ENCODE results near the gene CRY2.

CRY2 gene

DNA sequence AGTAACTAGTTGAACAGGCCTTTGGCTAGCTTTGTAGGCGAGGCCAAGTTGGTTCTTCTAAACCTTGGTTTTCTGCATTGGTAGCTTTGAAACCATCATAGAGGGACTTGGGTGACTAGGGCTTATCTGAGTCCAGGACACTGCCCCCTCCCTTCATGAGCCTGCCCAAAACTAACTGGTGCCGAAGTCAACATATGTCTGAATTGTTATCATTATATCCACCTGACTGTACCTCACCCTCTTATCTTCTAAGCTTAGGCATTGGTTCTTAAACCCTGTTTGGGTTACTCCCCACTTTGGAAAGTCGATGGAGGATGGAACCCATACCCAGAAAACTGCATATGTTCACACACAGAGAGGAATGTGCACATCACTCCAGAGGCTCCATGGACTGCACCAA lies 30.6 kb downstream of the CRY2 start:
- DNase-seq (ENCODE audit: low read depth in 2 of 2): no peak

DNA sequence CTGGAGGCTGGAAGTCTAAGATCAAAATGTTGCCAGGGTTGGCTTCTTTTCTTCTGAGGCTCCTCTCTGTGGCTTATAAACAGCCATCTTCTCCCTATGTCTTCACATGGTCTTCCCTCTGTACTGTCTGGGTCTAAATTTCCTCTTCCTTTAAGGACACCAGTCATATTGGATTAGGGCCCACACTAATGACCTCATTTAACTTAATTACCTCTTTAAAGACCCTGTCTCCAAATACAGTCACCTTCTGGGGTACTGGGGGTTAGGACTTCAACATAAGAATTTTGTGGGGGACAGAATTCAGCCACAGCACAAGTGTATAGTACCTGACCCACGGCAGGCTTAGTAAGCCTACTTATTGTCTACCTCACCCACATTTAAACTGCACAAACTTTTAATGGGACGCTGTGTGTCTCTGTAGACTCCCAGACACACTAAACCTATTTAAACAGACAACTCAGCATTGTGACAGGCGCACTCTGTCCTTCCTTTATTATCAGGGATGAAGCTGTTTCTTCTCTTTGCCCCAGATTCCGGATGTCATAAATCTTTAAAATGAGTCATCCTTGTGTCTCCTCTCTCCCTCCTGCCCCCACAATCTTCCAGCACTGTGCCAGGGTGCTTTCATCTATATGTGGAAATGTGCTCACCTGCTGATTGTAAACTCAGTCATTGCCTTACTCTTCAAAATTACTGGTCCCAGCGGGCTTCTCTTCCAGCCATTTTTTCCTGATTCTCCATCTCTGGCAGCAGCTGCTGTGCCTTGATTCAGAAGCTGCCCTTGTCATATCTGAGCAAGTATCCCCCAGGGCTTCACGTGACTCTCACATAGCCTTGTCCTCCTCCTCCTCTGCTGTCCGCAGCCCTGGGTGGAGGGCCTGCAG lies 32.8 kb downstream of the CRY2 start:
- no peak for DNase-seq (ENCODE audit: low read depth in 2 of 2)

DNA sequence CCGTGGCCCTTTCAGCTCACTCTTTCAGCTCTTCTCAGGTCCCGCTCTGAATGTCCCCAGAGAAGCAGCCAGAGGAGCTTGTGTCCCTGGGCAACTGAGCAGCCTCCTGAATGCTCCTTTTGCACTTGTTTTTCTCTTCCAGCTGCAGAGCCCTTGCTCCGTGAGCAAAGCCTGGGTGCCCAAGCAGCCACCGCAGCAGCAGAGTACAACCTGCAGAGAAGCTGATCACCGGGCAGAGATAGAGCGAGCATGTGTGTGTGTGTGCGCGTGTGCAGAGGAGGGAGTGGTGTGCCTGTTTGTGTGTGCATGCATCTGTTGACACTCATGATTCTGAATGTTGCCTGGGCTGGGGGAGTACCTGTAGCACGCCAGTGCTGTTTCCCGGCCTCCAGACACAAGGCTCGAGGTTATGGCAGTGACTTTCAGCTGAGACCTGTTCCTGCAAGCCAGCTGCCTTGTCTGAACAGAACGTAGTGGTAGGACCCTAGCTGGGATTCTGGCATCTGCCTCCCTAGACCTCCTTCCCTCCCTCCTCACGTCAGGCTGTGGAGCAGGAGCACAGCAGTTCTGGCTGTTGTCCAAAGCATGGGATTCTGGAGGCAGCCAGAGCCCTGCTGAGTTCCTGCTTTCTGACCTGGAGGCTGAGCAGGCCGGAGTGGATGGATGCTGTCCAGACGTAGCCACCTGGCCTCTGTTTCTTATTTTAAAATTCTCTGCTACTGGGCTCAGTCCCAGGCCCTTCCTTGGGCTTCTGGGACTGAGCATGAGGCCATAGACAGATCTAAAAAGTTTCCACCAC lies 33.7 kb downstream of the CRY2 start:
- no peak for DNase-seq (ENCODE audit: low read depth in 2 of 2)

DNA sequence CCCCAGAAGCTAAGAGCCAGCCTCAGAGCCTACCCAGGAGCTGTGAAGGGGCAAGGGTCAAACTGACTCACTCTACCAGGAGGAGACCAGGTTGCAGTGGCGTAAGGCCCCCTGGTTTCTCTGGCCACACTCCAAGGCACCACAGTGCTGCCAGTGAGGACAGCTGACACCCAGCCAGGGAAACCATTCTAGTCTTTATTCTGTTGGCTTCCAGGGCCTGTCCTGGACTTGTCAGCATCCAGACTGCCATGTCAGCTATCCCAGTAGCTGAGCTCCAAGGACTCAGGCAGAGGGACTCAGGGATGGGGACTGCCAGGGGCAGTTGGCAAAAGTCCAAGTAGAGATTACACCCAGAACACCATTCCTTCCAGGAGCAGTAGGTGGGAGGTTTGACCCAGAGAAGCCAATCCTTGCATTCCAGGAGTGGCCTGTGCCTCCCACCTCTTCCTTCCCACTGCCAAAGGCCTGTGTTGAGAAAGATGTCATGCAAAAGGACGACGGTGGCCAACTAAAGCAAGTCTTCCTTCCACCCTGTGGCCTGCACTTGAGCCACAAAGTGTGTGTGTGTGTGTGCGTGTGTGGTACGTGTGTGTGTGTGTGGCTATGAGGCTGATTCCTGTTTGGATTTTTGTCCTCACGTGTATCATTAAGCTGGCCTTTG lies 34.6 kb downstream of the CRY2 start:
- no peak for DNase-seq (ENCODE audit: low read depth in 2 of 2)

DNA sequence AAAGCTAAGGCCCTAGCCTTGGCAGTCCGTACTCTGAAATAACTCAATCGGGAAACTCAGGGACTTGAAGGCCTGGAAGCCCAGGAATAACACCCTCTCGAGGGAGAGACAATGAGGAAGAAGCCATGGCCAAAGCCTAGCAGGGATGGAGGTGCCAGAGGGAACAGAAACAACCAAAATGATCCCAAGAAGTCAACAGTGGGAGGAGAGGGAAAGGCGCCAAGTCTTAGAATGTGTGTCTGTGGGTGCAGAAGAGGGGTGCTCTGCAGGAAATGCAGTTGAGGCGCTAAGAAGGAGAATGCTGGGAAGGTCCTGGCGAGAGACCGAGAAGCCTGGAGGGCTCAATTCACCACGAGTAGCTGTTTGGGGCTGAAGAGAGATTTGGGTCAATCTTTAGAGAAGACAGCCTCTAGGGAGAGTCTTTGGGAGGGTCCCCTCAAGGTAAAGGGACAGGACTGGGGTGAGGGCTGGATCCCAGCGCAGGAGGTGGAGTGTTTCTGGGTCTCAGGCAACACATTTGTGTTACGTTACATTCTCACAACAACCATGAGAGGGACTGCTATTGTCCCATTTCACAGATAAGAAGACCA lies 37.4 kb downstream of the CRY2 start:
- DNase-seq (ENCODE audit: low read depth in 2 of 2): no peak

DNA sequence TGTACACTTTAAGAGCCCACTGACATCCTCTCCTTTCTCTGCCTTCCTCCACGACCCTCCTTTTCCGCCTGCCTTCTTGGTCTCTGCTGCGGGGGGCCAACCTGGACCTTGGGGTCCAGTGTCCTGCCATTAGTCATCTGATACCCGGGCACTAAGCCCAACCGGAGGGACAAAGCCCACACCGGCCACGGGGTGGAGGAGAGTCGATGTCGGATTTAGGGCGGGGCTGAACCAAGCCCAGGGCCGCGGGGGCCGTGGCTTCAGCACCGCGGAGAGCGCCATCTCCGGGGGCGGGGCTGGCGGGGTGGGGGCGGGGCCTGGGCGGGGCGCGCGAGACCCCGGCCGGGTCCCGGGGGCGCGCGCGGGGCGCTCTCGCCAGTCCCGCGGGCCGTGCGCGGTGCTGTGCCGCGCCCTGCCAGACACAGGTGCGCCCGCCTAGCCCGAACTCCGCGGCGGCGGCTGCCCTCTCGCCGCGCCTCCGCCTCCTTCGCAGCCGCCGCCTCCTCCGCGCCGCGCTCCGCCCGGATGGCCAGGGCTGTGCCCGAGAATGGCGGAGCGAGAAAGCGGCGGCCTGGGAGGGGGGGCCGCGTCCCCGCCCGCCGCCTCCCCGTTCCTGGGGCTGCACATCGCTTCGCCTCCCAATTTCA lies 38.1 kb downstream of the CRY2 start, which contains the start of gene MAPK8IP1:
TSS of gene MAPK8IP1 (plus strand) at position 378 of the 647 bp plus-strand sequence. CDS start at position 548, 170 bp downstream.
- peak in 1 of 2 donors; percentile 22 for DNase-seq (ENCODE audit: low read depth in 2 of 2)

DNA sequence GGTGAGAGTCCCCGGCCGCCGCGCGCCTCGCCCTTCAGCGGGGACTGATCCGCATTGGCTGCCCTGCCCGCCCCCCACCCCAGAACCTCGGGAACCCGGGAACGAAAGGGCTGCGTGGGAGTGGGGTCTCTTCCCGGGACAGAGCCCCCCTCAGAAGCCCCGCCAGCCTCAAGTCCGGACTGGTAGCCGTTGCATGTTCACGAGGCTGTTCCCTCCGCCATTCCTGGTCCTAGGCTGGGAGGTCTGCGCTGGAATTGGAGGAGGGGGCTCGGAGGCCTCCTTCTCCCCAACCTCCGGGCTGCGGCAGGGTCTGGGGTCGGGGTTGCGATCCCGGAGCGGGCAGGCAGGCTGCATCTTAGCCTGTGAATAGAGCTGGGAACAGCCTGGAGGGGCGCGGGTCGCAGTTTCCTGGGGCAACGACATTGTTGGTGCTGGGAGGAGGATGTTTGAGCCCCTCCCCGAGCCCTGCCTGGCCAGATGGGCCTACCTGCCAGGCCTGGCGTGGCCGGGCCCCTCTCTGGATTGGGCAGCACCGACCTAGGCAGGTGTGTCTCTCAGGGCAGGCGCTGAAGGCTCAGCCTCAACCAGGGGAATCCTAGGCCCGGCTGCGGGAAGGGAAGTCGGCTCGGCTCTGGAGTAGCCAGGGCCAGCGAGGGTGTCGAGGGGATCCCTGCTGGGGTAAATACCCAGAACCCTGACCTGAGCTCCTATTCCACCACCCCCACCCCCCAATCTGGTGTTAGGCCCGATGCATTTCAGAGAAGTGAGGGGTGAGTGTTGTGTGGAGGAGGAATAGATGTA lies 38.8 kb downstream of the CRY2 start:
- DNase-seq (ENCODE audit: low read depth in 2 of 2): no peak

DNA sequence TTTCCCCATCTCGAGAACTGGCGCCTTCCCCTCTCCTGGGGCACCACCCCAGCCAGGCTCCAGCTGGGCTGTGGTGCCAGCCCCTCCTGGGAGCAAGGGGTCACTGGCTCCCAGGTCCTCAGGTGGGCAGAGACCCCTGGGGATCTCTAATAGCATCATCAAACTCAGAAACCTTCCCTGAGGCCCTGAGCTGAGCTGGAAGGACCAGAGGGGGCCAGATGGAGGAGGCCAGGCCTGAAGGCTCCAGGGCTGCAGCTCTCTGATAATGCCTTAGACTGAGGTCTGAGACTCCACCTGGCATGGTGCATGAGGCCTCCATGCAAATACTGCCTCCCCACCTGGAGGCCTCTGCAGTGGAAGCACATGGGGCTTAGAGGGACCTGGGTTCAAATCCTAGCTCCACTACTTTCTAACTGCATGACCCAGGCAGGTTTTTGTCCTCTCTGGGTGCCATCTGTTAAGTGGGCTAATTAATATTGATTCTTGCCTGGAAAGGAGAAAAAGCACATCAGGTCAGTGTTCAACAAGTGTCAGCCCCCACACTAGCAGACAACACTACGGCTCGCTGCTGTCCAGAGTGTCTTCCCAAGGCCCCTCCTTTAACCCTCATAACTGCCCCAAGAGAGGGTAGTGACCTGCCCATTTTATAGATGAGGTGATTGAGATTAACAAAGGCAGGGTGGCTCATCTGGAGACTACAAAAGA lies 39.7 kb downstream of the CRY2 start:
- DNase-seq (ENCODE audit: low read depth in 2 of 2): no peak

DNA sequence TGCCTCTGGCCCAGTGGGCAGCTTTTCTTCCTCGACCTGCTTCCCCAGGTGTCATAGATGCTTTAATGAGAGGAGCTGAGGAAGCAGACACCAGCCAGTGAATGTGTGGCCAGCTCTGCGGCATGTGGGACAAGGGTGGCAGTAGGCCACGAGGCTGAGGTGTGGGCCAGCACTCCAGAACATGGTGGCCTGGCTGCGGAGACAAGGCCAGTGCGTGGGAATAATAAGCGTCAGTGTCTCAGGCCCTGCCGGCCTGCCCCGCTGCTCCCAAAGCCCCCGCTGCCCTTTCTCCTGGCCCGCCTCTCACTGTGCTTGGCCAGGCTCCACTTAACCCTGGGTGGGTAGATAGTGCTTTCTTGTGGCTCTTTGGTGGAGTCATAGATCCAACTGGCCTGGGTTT lies 40.3 kb downstream of the CRY2 start:
- DNase-seq (ENCODE audit: low read depth in 2 of 2): no peak

DNA sequence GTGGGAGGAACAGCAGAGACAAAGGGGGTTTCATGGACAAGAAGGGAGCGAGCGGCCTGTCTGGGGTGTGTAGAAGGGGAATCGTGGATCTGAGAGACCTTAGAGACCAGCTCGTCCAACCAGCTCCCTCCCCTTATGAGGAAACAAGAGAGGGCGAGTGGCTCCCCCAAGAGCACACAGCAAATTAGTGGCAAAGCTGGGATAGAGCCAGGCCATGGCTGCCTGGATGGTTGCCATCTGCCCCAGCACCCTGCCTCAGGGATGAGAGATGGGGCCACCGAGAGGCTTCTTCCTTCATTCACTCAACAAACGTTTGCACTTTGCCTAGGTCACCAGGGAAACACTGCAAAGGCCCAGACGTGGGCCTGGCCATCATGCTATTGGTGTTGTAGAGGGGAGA lies 42.3 kb downstream of the CRY2 start:
- no peak for DNase-seq (ENCODE audit: low read depth in 2 of 2)

DNA sequence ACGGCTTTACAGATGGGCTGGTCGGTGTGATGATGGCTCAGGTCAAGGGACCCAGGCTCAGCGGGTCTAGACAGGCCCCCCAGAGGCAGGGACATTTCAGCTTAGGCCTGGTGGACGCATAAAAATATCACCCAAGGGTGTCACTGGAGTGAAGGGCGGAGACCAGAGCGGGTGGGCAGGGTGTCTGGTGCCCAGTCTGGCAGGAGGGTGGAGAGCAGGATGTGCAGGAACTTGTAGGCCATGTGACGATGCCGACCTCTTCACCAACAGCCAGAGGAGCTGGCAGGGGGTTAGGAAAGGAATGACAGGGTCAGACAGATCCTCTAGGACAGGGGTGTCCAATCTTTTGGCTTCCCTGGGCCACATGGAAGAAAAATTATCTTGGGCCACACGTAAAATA lies 42.7 kb downstream of the CRY2 start:
- no peak for DNase-seq (ENCODE audit: low read depth in 2 of 2)

DNA sequence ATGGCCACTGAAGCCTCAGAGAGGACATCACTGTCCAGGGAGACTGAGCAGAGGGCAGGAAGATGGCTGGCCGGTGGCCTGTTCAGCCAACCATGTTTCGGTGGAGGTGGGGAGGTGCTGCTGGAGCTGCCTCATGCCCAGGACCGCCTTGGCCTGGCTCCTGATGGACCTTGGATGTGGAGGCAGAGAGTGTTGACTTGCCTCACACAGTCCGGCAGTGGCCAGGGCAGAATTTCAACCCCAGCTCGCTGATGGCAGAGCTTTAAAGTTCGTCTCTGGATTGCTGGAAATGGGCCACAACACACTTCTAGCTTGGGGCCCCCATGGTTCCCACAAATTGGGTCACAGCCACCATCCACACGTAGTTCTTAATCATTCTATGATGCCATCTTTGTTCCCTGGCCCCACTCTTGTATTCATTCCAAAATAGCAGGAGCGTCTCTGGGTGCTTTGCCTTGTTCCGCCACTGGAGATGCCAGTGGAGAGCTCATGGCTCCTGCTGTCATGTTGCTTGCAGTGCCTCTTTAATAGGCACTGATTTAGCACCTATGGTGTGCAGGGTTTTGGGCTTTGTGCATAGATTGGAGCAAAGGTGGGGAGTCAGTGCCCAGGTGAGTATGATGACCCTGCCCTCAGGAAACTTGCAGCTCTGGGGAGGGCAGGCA lies 43.7 kb downstream of the CRY2 start:
- DNase-seq (ENCODE audit: low read depth in 2 of 2): no peak

DNA sequence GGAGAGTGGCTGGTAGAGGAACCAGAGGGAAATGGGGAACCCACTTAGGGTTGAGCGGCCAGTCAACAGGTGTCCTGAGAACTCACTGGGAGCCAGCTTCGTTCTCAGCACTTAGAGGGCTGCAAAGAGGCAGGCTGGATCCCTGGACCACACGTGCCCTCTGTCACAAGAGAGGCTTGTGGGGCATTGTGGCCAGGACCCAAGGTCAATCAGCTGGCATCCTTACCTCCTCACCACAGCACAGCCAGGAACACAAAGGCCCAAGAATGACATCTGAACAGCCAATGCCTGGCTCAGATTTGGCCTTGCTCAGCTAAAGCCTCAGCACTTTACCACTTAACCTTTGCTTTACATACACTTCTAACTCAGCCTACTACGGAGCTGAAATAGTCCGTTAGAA lies 45.6 kb downstream of the CRY2 start:
- DNase-seq (ENCODE audit: low read depth in 2 of 2): no peak

DNA sequence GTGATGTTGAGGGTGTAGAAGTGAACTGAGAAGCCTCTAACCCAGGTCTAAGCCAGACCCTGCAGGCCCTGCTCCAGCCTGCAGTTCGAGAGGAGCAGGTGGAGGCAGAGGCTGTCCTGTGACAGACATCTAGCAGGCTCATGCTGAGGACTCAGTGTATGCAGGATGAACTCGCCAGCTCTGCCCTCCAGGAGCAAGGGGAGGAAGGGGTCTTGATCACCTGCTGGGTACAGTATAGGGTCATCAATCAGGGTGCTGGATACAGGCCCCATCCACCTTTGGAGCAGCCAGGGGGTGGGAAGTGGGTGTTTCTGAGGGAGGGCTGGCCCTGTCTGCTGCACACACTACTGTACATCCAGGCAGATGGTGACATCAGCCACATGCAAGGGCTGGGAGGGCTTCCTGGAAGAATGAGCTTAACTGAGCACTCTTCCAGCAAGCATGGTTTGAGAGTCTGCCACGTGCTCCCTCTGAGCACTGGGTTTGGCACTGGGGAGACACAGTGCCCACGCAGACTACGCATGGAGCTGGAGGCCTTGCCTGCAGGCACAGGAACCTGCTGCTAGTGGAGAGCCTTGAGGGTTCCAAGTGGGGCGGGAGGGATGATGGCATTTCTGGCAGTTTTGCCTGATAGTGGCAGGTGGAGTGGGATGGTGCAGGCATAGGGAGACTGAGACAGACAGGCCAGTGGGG lies 47.4 kb downstream of the CRY2 start:
- no peak for DNase-seq (ENCODE audit: low read depth in 2 of 2)

DNA sequence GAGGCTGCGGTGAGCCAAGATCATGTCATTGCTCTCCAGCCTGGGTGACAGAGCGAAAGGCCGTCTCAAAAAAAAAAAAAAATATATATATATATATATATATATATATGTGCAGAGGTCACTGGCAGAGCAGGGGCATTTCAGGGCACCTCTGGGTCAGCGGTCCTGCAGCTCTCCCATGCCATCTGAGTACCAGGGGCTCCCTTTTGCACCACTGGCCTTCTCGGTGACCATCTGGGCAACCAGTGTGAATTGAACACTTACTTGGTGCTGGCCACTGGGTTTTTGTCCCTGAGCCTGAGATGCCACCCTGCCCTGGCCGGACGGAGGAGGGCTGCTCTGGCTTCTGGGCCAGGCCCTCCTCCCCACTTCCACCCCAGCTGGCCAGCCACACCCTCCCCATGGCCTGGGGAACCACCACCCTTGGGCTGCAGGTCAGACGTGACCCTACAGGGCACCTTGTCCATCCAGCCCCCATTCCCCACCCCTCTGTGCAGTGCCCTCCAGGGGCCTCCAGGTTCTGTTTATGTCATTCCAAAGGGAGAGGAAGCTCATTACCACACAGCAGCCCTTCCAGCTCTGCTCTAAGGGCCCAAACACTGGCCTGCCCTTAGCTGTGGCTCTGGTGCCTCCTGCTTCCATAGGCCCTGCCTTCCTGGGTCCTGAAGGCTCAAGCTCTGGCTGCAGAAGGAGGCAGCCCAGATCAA lies 48.4 kb downstream of the CRY2 start:
- DNase-seq (ENCODE audit: low read depth in 2 of 2): no peak

DNA sequence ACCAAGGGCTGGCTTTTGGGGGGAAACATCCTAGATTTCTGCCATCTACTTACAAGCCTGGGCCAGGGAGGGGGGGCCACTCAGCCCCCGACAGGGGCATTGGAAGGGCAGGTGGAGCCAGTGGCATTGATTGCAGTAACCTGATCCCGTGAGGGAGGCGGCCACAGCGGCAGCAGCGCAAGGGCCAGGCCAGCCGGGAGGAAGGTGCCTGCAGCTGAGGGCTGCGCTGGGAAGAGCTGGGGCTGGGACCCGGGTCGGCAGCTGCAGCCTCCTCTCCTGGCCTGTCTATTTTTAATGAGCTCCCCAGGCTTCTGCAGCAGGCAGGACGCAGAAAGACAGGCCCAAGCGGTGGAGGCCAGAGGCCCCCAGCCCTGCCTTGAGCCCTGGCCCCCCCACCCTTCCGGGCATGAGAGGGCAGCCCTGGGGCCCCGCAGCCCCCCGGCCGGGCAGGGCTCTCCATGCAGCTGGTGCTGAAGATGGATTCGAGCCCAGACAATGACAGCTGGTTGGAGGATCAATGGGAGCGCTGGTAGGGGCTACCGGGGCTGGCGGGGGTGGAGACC lies 49.2 kb downstream of the CRY2 start:
- DNase-seq (ENCODE audit: low read depth in 2 of 2): no peak

DNA sequence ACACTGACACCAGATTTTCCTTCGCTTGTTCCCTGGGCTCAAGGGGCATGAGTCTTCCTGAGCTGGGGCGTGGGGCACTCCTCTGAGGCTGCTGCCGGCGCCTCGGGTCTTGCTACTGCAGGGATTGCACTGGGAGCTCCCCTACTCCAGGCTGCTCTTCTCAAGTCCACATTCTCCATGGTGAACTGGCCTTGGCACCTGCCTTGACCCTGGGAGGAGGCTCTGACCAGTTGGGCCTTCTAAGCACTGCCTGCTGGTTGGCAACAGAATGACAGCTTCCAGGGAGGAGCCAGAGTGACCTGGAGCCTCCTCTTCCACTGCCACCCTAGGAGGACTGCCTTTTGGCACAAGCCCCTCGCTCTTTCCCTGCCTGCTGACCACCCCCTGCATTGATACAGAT lies 50.3 kb downstream of the CRY2 start:
- no peak for DNase-seq (ENCODE audit: low read depth in 2 of 2)

DNA sequence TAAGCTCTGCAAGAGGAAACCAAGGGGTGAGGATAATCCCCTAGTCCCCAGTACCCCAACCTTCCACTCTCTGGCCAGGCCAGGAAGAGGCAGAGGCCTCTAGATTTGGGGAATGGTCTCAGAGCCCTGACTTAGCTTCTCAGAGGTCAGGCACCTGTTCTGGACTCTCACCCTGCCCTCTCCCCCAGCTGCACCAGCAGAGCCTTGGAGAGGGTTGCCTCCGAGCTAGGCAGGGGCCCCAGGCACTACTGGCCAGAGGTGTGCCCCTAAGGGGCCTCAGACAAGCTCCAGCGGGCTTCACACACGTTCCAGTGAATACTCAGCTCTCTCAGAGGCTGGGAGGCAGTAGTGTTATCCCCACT lies 51.8 kb downstream of the CRY2 start:
- DNase-seq (ENCODE audit: low read depth in 2 of 2): no peak

Data from stimulated activated CD8-positive, alpha-beta memory T cell treated with anti-CD3 and anti-CD28 coated beads, Interleukin-7, amount 100 ng/mL, for 4 hours (primary cell).